HL-60/S4 treated with retinoic acid at 250 ng/mL for 4 days and 3 days (cell line): Measurements from ENCODE around the gene RELL2.
"Not testable (repeated sequence)": the region's sequence is repeated elsewhere in the genome, so short reads cannot be mapped to it uniquely, and the experiment has no call there.

Experiments
- in situ Hi-C: fragments of 300-500 bp; cut with MboI; formaldehyde crosslinking; loops from 2 replicates; pipeline ENCODE4 v1.7.0; 2022; ENCODE audit warnings: low sequenced_read_pairs

Gene RELL2

GRCh38 chr5:141636413-141637122 is at the start of gene RELL2, which contains the start of gene HDAC3:
Gene RELL2, plus strand, starts transcription at chr5:141636997. Its CDS starts 1,229 bp downstream, at chr5:141638226.
Gene HDAC3, minus strand, starts transcription at chr5:141636849. Its CDS starts 59 bp downstream, at chr5:141636790.
- in situ Hi-C loops, result no loop called here

- in situ Hi-C loops, result no loop called here
Measured at GRCh38 chr5:141590127-141590526, 46.7 kb upstream of the RELL2 start.

- in situ Hi-C loops, result no loop called here
Measured at GRCh38 chr5:141596867-141597266, 39.9 kb upstream of the RELL2 start.

GRCh38 chr5:141597394-141597793 is 39.4 kb upstream of the RELL2 start:
- in situ Hi-C loops, result no loop called here

- in situ Hi-C loops, result no loop called here
Measured at GRCh38 chr5:141597814-141598213, 39.0 kb upstream of the RELL2 start.

GRCh38 chr5:141598391-141599345 is 38.1 kb upstream of the RELL2 start:
- in situ Hi-C loops, result no loop called here

GRCh38 chr5:141602606-141603005 is 34.2 kb upstream of the RELL2 start:
- in situ Hi-C loops, result no loop called here

- in situ Hi-C loops, result no loop called here
Measured at GRCh38 chr5:141603923-141604717, 32.7 kb upstream of the RELL2 start.

GRCh38 chr5:141605523-141606277 is 31.1 kb upstream of the RELL2 start:
- in situ Hi-C loops, result no loop called here

- in situ Hi-C loops, result no loop called here
Measured at GRCh38 chr5:141608046-141608445, 28.8 kb upstream of the RELL2 start.

GRCh38 chr5:141608557-141608956 is 28.2 kb upstream of the RELL2 start:
- in situ Hi-C loops, result no loop called here

- in situ Hi-C loops, result no loop called here
Measured at GRCh38 chr5:141609044-141609443, 27.8 kb upstream of the RELL2 start.

- in situ Hi-C loops, result not testable (repeated sequence)
Measured at GRCh38 chr5:141609921-141610320, 26.9 kb upstream of the RELL2 start.

GRCh38 chr5:141611289-141611688 is 25.5 kb upstream of the RELL2 start:
- in situ Hi-C loops, result no loop called here

GRCh38 chr5:141613344-141613743 is 23.5 kb upstream of the RELL2 start:
- in situ Hi-C loops, result no loop called here

- in situ Hi-C loops, result no loop called here
Measured at GRCh38 chr5:141615991-141616720, 20.6 kb upstream of the RELL2 start.

GRCh38 chr5:141617128-141617527 is 19.7 kb upstream of the RELL2 start:
- in situ Hi-C loops, result no loop called here

GRCh38 chr5:141617682-141618029 is 19.1 kb upstream of the RELL2 start:
- in situ Hi-C loops, result no loop called here

- in situ Hi-C loops, result no loop called here
Measured at GRCh38 chr5:141618030-141618803, 18.6 kb upstream of the RELL2 start.
